GM12892 (cell line): Measurements from ENCODE around the gene PMM2.

ENCODE experiments used
- POLR2A ChIP-seq: IDR thresholded peaks from 2 replicates; pipeline ENCODE4 v1.6.1; 2011; ENCODE audit warnings: low read depth, low read length, control low read depth
- POLR2AphosphoS5 ChIP-seq: IDR thresholded peaks from 2 replicates; pipeline ENCODE4 v1.6.1; 2011; ENCODE audit warnings: low read depth, low read length, control low read depth
- TAF1 ChIP-seq: IDR thresholded peaks from 2 replicates; pipeline ENCODE4 v1.6.1; 2011; ENCODE audit warnings: low read depth, mild to moderate bottlenecking, control low read depth, low read length, borderline replicate concordance

DNA sequence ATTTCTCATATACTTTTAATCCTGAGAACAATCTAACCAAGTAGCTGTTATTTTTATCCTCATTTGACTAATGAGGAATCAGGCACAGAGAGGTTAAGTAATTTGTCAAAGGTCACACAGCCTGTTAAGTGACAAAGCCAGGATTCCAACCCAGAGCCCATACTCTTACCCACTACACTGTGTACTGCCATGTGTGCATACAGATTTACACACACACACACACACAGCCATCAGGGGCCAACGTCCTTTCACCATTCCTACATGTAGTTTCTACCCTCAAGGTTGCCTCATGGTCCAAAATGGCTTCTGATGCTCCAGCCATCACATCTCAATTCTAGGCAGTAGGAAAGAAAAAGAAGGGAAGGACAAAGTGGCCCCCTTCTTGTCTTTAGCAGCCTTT is 22.3 kb upstream of the PMM2 start:
- TF ChIP-seq POLR2AphosphoS5 (no peak), TAF1 (no peak), POLR2A (no peak)
